ENCODE results near the gene DSCAML1. TPM values are rescaled to one million over a fixed set of nuclear protein-coding genes. Genes with fewer than 3 reads are reported as not detected.

Gene DSCAML1
- total RNA-seq, 1 experiment from 2014 or later: not detected

GRCh38 chr11:117588166-117588810, 208.7 kb downstream of the DSCAML1 start:
- DNase-seq (ENCODE audit: low read depth): no peak

- DNase-seq (ENCODE audit: low read depth): no peak
Measured at GRCh38 chr11:117587416-117587815, 209.6 kb downstream of the DSCAML1 start.

- no peak for DNase-seq (ENCODE audit: low read depth)
Measured at GRCh38 chr11:117586392-117586791, 210.6 kb downstream of the DSCAML1 start.

- no peak for DNase-seq (ENCODE audit: low read depth)
Measured at GRCh38 chr11:117585631-117586030, 211.4 kb downstream of the DSCAML1 start.

- DNase-seq (ENCODE audit: low read depth): no peak
Measured at GRCh38 chr11:117584056-117584830, 212.8 kb downstream of the DSCAML1 start.

- DNase-seq (ENCODE audit: low read depth): no peak
Measured at GRCh38 chr11:117583063-117583801, 213.8 kb downstream of the DSCAML1 start.

GRCh38 chr11:117582433-117582832, 214.6 kb downstream of the DSCAML1 start:
- no peak for DNase-seq (ENCODE audit: low read depth)

GRCh38 chr11:117580866-117581265, 216.2 kb downstream of the DSCAML1 start:
- no peak for DNase-seq (ENCODE audit: low read depth)

GRCh38 chr11:117579161-117579560, 217.9 kb downstream of the DSCAML1 start:
- DNase-seq (ENCODE audit: low read depth): no peak

- DNase-seq (ENCODE audit: low read depth): no peak
Measured at GRCh38 chr11:117575856-117576255, 221.2 kb downstream of the DSCAML1 start.

- DNase-seq (ENCODE audit: low read depth): no peak
Measured at GRCh38 chr11:117574551-117574950, 222.5 kb downstream of the DSCAML1 start.

- no peak for DNase-seq (ENCODE audit: low read depth)
Measured at GRCh38 chr11:117573326-117573725, 223.7 kb downstream of the DSCAML1 start.

- DNase-seq (ENCODE audit: low read depth): no peak
Measured at GRCh38 chr11:117572671-117573070, 224.3 kb downstream of the DSCAML1 start.

GRCh38 chr11:117572129-117572528, 224.9 kb downstream of the DSCAML1 start:
- no peak for DNase-seq (ENCODE audit: low read depth)

- DNase-seq (ENCODE audit: low read depth): no peak
Measured at GRCh38 chr11:117570701-117571100, 226.3 kb downstream of the DSCAML1 start.

- no peak for DNase-seq (ENCODE audit: low read depth)
Measured at GRCh38 chr11:117569911-117570310, 227.1 kb downstream of the DSCAML1 start.

GRCh38 chr11:117565709-117566108, 231.3 kb downstream of the DSCAML1 start:
- no peak for DNase-seq (ENCODE audit: low read depth)

- DNase-seq (ENCODE audit: low read depth): no peak
Measured at GRCh38 chr11:117564321-117564720, 232.7 kb downstream of the DSCAML1 start.

- DNase-seq (ENCODE audit: low read depth): no peak
Measured at GRCh38 chr11:117563556-117563955, 233.5 kb downstream of the DSCAML1 start.

GRCh38 chr11:117562136-117562535, 234.9 kb downstream of the DSCAML1 start:
- DNase-seq (ENCODE audit: low read depth): no peak

GRCh38 chr11:117560780-117561530, 236.1 kb downstream of the DSCAML1 start:
- DNase-seq (ENCODE audit: low read depth): no peak

Data from HT1080 (cell line).